Small intestine (tissue), 4 donors: Measurements from ENCODE around the gene ABCG4. TPM values are rescaled to one million over a fixed set of nuclear protein-coding genes. Genes with fewer than 3 reads are reported as not detected.

Source experiments
- polyA plus RNA-seq, 4 donors: library from polyadenylated mRNA; stranded (reverse) in 3 of 4; unstranded in 1 of 4; fragments of 200-250 nt in 3 of 4; fragments of 120-200 nt in 1 of 4; gene quantifications; one replicate each; pipeline versions ENCODE4 v1.2.1 to v1.2.3, GENCODE V29; 2013
- donor health status: healthy with polysubstance abuse.
- donor health status: Bipolar disorder and iron deficiency.
- donor health status: healthy.

ABCG4 gene
- polyA plus RNA-seq, 4 donors, result 0.27 to 0.73 (median 0.34) TPM; not detected in 1

Other genes starting within 250 kb of the ABCG4 start
- gene BCL9L, start 223.1 kb upstream of the ABCG4 start, polyA plus RNA-seq, result 10 to 100 TPM; 11.6 to 29.6 (median 18.9) TPM
- gene UPK2, start 192.8 kb upstream of the ABCG4 start, polyA plus RNA-seq, result under 1 TPM in 1 of 4 donors, not detected in 3; 0.04 TPM
- gene FOXR1, start 177.3 kb upstream of the ABCG4 start, polyA plus RNA-seq, result not detected
- 10 to 100 TPM; 12.9 to 50.1 (median 28.6) TPM for gene CENATAC, start 150.9 kb upstream of the ABCG4 start, polyA plus RNA-seq
- 1,000 to 10,000 TPM; 1,156 to 2,444 (median 1,720) TPM for gene RPS25, start 130.7 kb upstream of the ABCG4 start, polyA plus RNA-seq
- gene TRAPPC4, start 130.3 kb upstream of the ABCG4 start, polyA plus RNA-seq, result 100 to 1,000 TPM in 1 of 4 donors, 10 to 100 TPM in 3; 59.1 to 103 (median 79.7) TPM
- 100 to 1,000 TPM in 2 of 4 donors, 10 to 100 TPM in 2; 57.9 to 250 (median 96.9) TPM for gene SLC37A4, start 118.2 kb upstream of the ABCG4 start, polyA plus RNA-seq
- 100 to 1,000 TPM in 1 of 4 donors, 10 to 100 TPM in 3; 17.4 to 127 (median 53.3) TPM for gene HYOU1, start 91.8 kb upstream of the ABCG4 start, polyA plus RNA-seq
- 10 to 100 TPM; 26.0 to 56.4 (median 40.9) TPM for gene VPS11, start 81.2 kb upstream of the ABCG4 start, polyA plus RNA-seq
- 10 to 100 TPM; 18.4 to 45.3 (median 20.5) TPM for gene HMBS, start 64.2 kb upstream of the ABCG4 start, polyA plus RNA-seq
- 10 to 100 TPM; 10.8 to 51.2 (median 30.5) TPM for gene DPAGT1, start 47.2 kb upstream of the ABCG4 start, polyA plus RNA-seq
- gene C2CD2L, start 41.7 kb upstream of the ABCG4 start, polyA plus RNA-seq, result 10 to 100 TPM; 14.9 to 21.7 (median 17.8) TPM
- gene HINFP, start 27.5 kb upstream of the ABCG4 start, polyA plus RNA-seq, result 10 to 100 TPM; 12.3 to 37.5 (median 19.3) TPM
- 10 to 100 TPM in 1 of 4 donors, 1 to 10 TPM in 3; 3.5 to 13.0 (median 6.6) TPM for gene NLRX1, start 19.7 kb downstream of the ABCG4 start, polyA plus RNA-seq
- 100 to 1,000 TPM in 2 of 4 donors, 10 to 100 TPM in 2; 33.6 to 258 (median 98.5) TPM for gene NHERF4, start 36.4 kb downstream of the ABCG4 start, polyA plus RNA-seq
- gene CBL, start 57.3 kb downstream of the ABCG4 start, polyA plus RNA-seq, result 10 to 100 TPM in 1 of 4 donors, 1 to 10 TPM in 3; 2.2 to 10.1 (median 4.3) TPM
- 10 to 100 TPM in 2 of 4 donors, 1 to 10 TPM in 2; 1.1 to 82.3 (median 11.5) TPM for gene MCAM, start 168.1 kb downstream of the ABCG4 start, polyA plus RNA-seq
- gene RNF26, start 185.5 kb downstream of the ABCG4 start, polyA plus RNA-seq, result 10 to 100 TPM in 2 of 4 donors, 1 to 10 TPM in 2; 6.5 to 28.3 (median 17.5) TPM
- 10 to 100 TPM in 2 of 4 donors, 1 to 10 TPM in 1, under 1 TPM in 1; 0.89 to 22.5 (median 11.8) TPM for gene C1QTNF5, start 191.8 kb downstream of the ABCG4 start, polyA plus RNA-seq
- under 1 TPM in 1 of 4 donors, not detected in 3; 0.03 TPM for gene MFRP, start 197.7 kb downstream of the ABCG4 start, polyA plus RNA-seq
- 10 to 100 TPM in 2 of 4 donors, 1 to 10 TPM in 2; 3.9 to 19.5 (median 10.3) TPM for gene USP2, start 232.6 kb downstream of the ABCG4 start, polyA plus RNA-seq